Measurements from ENCODE around the gene FOXO6. TPM values are rescaled to one million over a fixed set of nuclear protein-coding genes. Genes with fewer than 3 reads are reported as not detected.

FOXO6 gene
- total RNA-seq, 1 donor from 2014 or later: 1.4 TPM

GRCh38 chr1:41371630-41372599 is 10.7 kb downstream of the FOXO6 start:
- Mint-ChIP-seq H3K9me3 (no peaks in the 10 kb centered on the region), H3K4me3 (no peak overlapping the region), H3K27ac (ENCODE audit: unreplicated experiment) (no peak overlapping the region), H3K27me3 (ENCODE audit: low read depth) (peaks cover 32% of the 10 kb centered on the region), H3K36me3 (ENCODE audit: low read depth) (no peaks in the 10 kb centered on the region), H3K4me1 (peaks cover 25% of the 10 kb centered on the region)
- DNase-seq (ENCODE audit: low read depth, low spot score): peak; percentile 30
- no peak for TF ChIP-seq CTCF (conservative IDR thresholded peaks at IDR 0.05)

- H3K4me3 Mint-ChIP-seq: no peak overlapping the region
- peak overlapping the region; percentile 43 for H3K27ac Mint-ChIP-seq (ENCODE audit: unreplicated experiment)
- H3K27me3 Mint-ChIP-seq (ENCODE audit: low read depth): peaks cover 25% of the 10 kb centered on the region
- no peak for TF ChIP-seq CTCF (conservative IDR thresholded peaks at IDR 0.05)
- no peaks in the 10 kb centered on the region for H3K36me3 Mint-ChIP-seq (ENCODE audit: low read depth)
- DNase-seq (ENCODE audit: low read depth, low spot score): no peak
- no peaks in the 10 kb centered on the region for H3K9me3 Mint-ChIP-seq
- H3K4me1 Mint-ChIP-seq: peaks cover 25% of the 10 kb centered on the region
Observed at GRCh38 chr1:41372600-41372993, 11.4 kb downstream of the FOXO6 start.

DNA sequence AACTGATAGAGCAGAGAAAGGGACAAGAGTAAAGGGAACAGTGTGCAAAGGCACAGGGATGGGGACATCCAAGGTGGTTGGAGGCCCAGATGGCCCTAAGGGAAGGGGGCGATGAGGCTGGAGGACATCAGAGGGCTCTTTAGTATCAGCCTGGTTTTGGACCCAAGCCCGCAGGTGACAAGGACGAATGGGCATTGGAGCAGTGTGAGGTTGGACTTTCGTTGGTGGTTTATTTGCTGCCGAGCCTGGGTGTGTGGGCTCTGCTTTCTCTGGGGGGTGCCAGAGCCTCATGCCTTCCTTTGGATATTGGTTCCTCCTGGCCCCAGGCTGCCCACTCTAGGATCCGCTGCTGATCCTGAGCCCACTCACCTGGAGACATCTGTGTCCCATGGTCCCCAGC is 12.1 kb downstream of the FOXO6 start:
- Mint-ChIP-seq H3K4me1 (peaks cover 25% of the 10 kb centered on the region), H3K27ac (ENCODE audit: unreplicated experiment) (no peak overlapping the region), H3K9me3 (no peaks in the 10 kb centered on the region), H3K36me3 (ENCODE audit: low read depth) (no peaks in the 10 kb centered on the region), H3K4me3 (no peak overlapping the region), H3K27me3 (ENCODE audit: low read depth) (peaks cover 22% of the 10 kb centered on the region)
- no peak for TF ChIP-seq CTCF (conservative IDR thresholded peaks at IDR 0.05)
- no peak for DNase-seq (ENCODE audit: low read depth, low spot score)

- H3K36me3 Mint-ChIP-seq (ENCODE audit: low read depth): no peaks in the 10 kb centered on the region
- H3K4me1 Mint-ChIP-seq: peaks cover 25% of the 10 kb centered on the region
- H3K27ac Mint-ChIP-seq (ENCODE audit: unreplicated experiment): no peak overlapping the region
- DNase-seq (ENCODE audit: low read depth, low spot score): no peak
- no peak for TF ChIP-seq CTCF (conservative IDR thresholded peaks at IDR 0.05)
- H3K4me3 Mint-ChIP-seq: no peak overlapping the region
- H3K27me3 Mint-ChIP-seq (ENCODE audit: low read depth): peaks cover 15% of the 10 kb centered on the region
- no peaks in the 10 kb centered on the region for H3K9me3 Mint-ChIP-seq
Observed at GRCh38 chr1:41374711-41375110, 13.5 kb downstream of the FOXO6 start.

GRCh38 chr1:41377397-41377796 is 16.2 kb downstream of the FOXO6 start:
- no peaks in the 10 kb centered on the region for H3K36me3 Mint-ChIP-seq (ENCODE audit: low read depth)
- DNase-seq (ENCODE audit: low read depth, low spot score): no peak
- peaks cover 32% of the 10 kb centered on the region for H3K27me3 Mint-ChIP-seq (ENCODE audit: low read depth)
- no peak overlapping the region for H3K4me3 Mint-ChIP-seq
- TF ChIP-seq CTCF (conservative IDR thresholded peaks at IDR 0.05): no peak
- no peak overlapping the region for H3K27ac Mint-ChIP-seq (ENCODE audit: unreplicated experiment)
- H3K9me3 Mint-ChIP-seq: no peaks in the 10 kb centered on the region
- H3K4me1 Mint-ChIP-seq: peaks cover 9% of the 10 kb centered on the region
